ENCODE measurements around the gene LRRC1.
"Not testable (repeated sequence)": the region's sequence is repeated elsewhere in the genome, so short reads cannot be mapped to it uniquely, and the experiment has no call there.

LRRC1 gene

GRCh38 chr6:53770780-53771249 is 24.0 kb upstream of the LRRC1 start:
- no peak for TF ChIP-seq ZFX (IDR thresholded peaks at IDR 0.05)
- no peak for TF ChIP-seq CTCF (conservative IDR thresholded peaks at IDR 0.05)
- no peak overlapping the region for H3K27ac ChIP-seq

- TF ChIP-seq ZFX (IDR thresholded peaks at IDR 0.05) (no peak), CTCF (conservative IDR thresholded peaks at IDR 0.05) (no peak)
- no peak overlapping the region for H3K27ac ChIP-seq
These were observed 22.8 kb upstream of the LRRC1 start for GRCh38 chr6:53771785-53772624.

- TF ChIP-seq CTCF (conservative IDR thresholded peaks at IDR 0.05) (no peak), ZFX (IDR thresholded peaks at IDR 0.05) (no peak)
- no peak overlapping the region for H3K27ac ChIP-seq
These were observed 21.6 kb upstream of the LRRC1 start for GRCh38 chr6:53773044-53773696.

GRCh38 chr6:53776152-53776551 is 18.7 kb upstream of the LRRC1 start:
- not testable (repeated sequence) for H3K27ac ChIP-seq

GRCh38 chr6:53784991-53785390 is 9.8 kb upstream of the LRRC1 start:
- not testable (repeated sequence) for H3K27ac ChIP-seq

GRCh38 chr6:53786832-53787231 is 8.0 kb upstream of the LRRC1 start:
- TF ChIP-seq ZFX (IDR thresholded peaks at IDR 0.05) = no peak
- TF ChIP-seq CTCF (conservative IDR thresholded peaks at IDR 0.05) = no peak
- no peak overlapping the region for H3K27ac ChIP-seq

- no peak for TF ChIP-seq CTCF (conservative IDR thresholded peaks at IDR 0.05)
- no peak for TF ChIP-seq ZFX (IDR thresholded peaks at IDR 0.05)
These were observed 3.9 kb upstream of the LRRC1 start for GRCh38 chr6:53790886-53791285.

GRCh38 chr6:53792016-53792415 is 2.8 kb upstream of the LRRC1 start:
- no peak overlapping the region for H3K27ac ChIP-seq
- TF ChIP-seq ZFX (IDR thresholded peaks at IDR 0.05) = no peak
- no peak for TF ChIP-seq CTCF (conservative IDR thresholded peaks at IDR 0.05)

More at GRCh38 chr6:53790886-53791285, 3.9 kb upstream of the LRRC1 start:
- no peak overlapping the region for H3K27ac ChIP-seq

Data from C4-2B (cell line).